Choroid plexus epithelial cell (primary cell): ENCODE data around the gene PTPN5.

ENCODE experiments used
- DNase-seq: peaks from one replicate; pipeline ENCODE4 v3.0.0-alpha.2; 2010; ENCODE audit warnings: low read depth
- H3K4me3 ChIP-seq: 2 replicates; pipeline ENCODE4 v1.5.1; 2011; ENCODE audit warnings: low read depth, mild to moderate bottlenecking, control low read depth, low read length, moderate library complexity
- TF ChIP-seq, protein P1 (sequence below): conservative IDR thresholded peaks from 2 replicates; pipeline ENCODE4 v1.5.1; 2011; ENCODE audit warnings: low read depth, mild to moderate bottlenecking, control low read depth, inconsistent platforms, low read length, moderate library complexity

Gene PTPN5

GRCh38 chr11:18780896-18781295 is 10.7 kb downstream of the PTPN5 start:
- no peak overlapping the region for H3K4me3 ChIP-seq
- no peak for DNase-seq
- TF ChIP-seq, protein P1, sequence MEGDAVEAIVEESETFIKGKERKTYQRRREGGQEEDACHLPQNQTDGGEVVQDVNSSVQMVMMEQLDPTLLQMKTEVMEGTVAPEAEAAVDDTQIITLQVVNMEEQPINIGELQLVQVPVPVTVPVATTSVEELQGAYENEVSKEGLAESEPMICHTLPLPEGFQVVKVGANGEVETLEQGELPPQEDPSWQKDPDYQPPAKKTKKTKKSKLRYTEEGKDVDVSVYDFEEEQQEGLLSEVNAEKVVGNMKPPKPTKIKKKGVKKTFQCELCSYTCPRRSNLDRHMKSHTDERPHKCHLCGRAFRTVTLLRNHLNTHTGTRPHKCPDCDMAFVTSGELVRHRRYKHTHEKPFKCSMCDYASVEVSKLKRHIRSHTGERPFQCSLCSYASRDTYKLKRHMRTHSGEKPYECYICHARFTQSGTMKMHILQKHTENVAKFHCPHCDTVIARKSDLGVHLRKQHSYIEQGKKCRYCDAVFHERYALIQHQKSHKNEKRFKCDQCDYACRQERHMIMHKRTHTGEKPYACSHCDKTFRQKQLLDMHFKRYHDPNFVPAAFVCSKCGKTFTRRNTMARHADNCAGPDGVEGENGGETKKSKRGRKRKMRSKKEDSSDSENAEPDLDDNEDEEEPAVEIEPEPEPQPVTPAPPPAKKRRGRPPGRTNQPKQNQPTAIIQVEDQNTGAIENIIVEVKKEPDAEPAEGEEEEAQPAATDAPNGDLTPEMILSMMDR: no peak

DNA sequence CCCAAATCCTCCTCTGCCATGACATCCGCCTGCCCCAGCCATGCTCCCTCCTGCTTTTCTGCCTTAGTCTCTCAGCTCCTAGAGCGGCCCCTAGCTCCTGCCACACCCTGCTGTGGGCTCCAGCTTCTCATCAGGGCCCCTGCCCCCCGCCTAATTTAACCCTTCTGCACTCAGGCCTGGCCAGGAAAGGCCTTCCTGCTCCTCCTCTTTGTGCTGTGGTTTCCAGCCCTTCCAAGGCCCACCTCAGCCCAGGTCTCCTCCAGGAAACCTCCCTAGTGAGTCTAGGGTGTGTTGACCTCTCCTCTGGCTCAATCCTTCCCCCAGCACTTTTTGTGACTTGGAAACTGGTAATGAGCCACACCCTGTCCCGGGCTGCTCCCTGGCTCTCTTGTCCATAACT is 11.3 kb downstream of the PTPN5 start:
- TF ChIP-seq, protein P1: no peak
- H3K4me3 ChIP-seq: no peak overlapping the region
- no peak for DNase-seq

- TF ChIP-seq, protein P1: no peak
- no peak overlapping the region for H3K4me3 ChIP-seq
- DNase-seq: no peak
Measured at GRCh38 chr11:18778468-18778867, 13.1 kb downstream of the PTPN5 start.

- TF ChIP-seq, protein P1: no peak
- no peak for DNase-seq
- no peak overlapping the region for H3K4me3 ChIP-seq
Measured at GRCh38 chr11:18776324-18776723, 15.3 kb downstream of the PTPN5 start.

DNA sequence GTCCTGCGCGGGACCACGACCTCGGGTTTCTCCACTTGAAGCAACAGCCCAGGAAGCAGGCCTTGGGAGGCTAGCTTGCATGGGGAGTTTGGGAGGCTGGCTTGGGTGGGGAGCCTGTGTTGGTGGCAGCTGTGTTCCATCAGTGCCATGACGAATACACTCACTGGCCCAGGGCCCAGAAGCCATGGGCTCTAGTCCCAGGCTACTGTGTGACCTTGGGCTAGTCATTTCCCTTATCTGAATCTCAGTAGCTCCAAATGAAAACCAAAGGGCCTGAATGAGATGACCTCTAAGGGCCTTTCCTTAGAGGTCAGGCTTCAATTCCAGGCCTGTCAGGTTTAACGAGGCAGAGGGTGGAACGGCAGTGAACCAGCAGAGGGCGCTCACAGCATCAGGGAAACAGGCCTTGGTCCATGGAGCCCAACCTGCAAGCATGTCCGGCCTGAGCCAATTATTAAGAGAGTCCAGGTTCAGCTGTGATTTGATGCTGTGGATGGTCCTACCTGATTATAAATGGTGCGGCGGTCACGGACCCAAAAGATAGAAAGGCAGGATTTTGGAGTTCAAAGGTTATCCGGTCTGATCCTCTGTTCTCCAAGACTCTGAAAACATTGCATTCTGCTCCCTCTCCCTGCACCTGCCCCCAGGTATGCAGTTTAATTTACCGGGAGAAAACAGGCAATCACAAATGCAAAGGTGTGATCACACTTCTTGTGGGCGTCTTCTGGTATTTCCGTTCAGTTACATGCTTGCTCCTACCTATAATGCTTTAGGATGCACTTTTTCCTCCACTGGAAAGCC is 15.9 kb downstream of the PTPN5 start:
- DNase-seq: peak; percentile 73
- TF ChIP-seq, protein P1: peak; percentile 88
- H3K4me3 ChIP-seq: no peak overlapping the region

DNA sequence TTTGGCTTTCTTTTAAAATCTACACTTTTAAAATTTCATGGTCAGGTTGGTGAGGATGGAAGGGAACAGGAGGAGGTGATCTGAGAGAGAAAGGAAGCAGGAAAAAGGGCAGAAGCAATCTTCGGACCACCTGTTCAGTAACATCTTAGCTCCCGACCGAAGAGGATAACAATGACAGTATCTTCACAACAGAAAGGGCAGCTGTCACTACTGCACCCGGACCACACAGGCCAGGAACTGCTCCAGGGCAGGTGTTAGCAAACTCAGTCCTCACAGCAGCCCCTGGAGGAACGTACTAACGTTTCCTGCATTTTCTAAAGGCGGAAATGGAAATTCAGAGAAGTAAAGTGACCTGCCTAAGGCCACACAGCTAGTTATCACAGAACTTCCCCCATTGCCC is 16.8 kb downstream of the PTPN5 start:
- H3K4me3 ChIP-seq: no peak overlapping the region
- TF ChIP-seq, protein P1: no peak
- no peak for DNase-seq

- TF ChIP-seq, protein P1: no peak
- no peak for DNase-seq
- H3K4me3 ChIP-seq: no peak overlapping the region
Measured at GRCh38 chr11:18773681-18774080, 17.9 kb downstream of the PTPN5 start.
